ENCODE results near the gene CRYBA2.
A peak's percentile ranks its signal among the peaks of the same experiment; 100 is the strongest.

Gene CRYBA2

GRCh38 chr2:218995972-218996711, 2.9 kb upstream of the CRYBA2 start:
- Mint-ChIP-seq H3K36me3 (ENCODE audit: low read depth) (no peaks in the 10 kb centered on the region), H3K4me3 (peak overlapping the region in 2 of 3 experiments; percentile 36 to 61), H3K9me3 (peaks cover 5% of the 10 kb centered on the region), H3K27me3 (ENCODE audit: low read depth) (peaks cover 95% of the 10 kb centered on the region), H3K27ac (no peak overlapping the region), H3K4me1 (peaks cover 6% of the 10 kb centered on the region)
- TF ChIP-seq, protein P1, sequence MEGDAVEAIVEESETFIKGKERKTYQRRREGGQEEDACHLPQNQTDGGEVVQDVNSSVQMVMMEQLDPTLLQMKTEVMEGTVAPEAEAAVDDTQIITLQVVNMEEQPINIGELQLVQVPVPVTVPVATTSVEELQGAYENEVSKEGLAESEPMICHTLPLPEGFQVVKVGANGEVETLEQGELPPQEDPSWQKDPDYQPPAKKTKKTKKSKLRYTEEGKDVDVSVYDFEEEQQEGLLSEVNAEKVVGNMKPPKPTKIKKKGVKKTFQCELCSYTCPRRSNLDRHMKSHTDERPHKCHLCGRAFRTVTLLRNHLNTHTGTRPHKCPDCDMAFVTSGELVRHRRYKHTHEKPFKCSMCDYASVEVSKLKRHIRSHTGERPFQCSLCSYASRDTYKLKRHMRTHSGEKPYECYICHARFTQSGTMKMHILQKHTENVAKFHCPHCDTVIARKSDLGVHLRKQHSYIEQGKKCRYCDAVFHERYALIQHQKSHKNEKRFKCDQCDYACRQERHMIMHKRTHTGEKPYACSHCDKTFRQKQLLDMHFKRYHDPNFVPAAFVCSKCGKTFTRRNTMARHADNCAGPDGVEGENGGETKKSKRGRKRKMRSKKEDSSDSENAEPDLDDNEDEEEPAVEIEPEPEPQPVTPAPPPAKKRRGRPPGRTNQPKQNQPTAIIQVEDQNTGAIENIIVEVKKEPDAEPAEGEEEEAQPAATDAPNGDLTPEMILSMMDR (IDR thresholded peaks at IDR 0.05; ENCODE audit: unreplicated experiment in 3 of 3): peak; percentile 83 to 87 (median 86)

DNA sequence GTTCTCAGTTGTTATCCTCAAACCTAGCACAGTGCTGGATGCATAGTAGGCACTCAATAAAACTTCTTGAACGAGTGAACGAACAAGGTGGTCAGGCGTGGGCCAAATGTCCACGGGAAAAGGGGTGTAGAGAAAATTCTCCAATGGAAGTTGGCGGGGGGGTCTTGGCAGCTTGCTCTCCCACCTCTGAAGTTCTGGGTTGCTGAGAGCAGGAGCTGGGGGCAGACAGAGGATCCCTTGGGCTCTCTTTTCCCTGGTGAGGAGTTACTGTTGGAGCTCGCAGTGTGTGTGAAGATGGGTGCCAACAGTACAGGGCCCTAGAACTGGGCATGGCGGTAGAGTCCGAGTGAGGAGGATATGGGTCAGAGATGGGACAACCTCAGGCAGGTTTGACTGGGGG, 2.3 kb upstream of the CRYBA2 start:
- Mint-ChIP-seq H3K27ac (no peak overlapping the region), H3K4me3 (peak overlapping the region; percentile 25 to 43 (median 31)), H3K9me3 (peaks cover 5% of the 10 kb centered on the region), H3K27me3 (ENCODE audit: low read depth) (peaks cover 95% of the 10 kb centered on the region), H3K36me3 (ENCODE audit: low read depth) (no peaks in the 10 kb centered on the region), H3K4me1 (peaks cover 6% of the 10 kb centered on the region)
- TF ChIP-seq, protein P1 (IDR thresholded peaks at IDR 0.05; ENCODE audit: unreplicated experiment in 3 of 3): no peak

DNA sequence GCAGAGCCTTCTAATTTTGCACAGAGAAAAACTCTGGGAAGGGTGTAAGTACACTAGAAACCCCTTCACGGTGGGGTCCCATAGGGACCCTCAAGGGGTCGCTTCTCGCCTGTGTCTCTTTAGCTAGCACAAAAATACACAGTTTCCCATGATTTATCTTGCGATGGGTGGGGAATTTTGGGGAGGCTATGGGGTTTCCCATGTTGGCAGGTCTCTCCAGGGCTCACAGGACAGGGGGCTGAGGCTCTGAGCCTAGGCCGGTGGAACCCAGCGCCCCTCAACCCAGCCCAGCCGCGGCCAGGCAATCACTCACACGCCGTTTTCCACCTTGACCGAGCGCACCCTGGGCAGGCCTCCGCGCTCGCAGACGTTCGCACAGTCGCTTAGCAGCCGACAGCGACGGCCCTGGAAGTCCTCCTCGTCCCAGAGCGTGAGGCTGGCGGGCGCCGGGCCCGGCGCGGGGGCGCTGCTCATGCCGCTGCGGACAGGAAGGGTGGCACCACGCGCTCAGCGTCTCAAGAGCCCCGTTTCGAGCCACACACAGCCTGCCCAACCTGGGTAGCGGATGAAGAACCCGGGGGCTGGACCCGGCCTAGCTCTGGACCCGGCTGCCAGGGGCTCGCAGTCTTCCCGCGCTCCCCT, 398 bp downstream of the CRYBA2 start:
- TF ChIP-seq, protein P1 (IDR thresholded peaks at IDR 0.05; ENCODE audit: unreplicated experiment in 3 of 3): no peak
- Mint-ChIP-seq H3K4me1 (no peaks in the 10 kb centered on the region), H3K9me3 (peaks cover 5% of the 10 kb centered on the region), H3K27ac (no peak overlapping the region), H3K27me3 (ENCODE audit: low read depth) (peaks cover 95% of the 10 kb centered on the region), H3K36me3 (ENCODE audit: low read depth) (no peaks in the 10 kb centered on the region), H3K4me3 (no peak overlapping the region)

DNA sequence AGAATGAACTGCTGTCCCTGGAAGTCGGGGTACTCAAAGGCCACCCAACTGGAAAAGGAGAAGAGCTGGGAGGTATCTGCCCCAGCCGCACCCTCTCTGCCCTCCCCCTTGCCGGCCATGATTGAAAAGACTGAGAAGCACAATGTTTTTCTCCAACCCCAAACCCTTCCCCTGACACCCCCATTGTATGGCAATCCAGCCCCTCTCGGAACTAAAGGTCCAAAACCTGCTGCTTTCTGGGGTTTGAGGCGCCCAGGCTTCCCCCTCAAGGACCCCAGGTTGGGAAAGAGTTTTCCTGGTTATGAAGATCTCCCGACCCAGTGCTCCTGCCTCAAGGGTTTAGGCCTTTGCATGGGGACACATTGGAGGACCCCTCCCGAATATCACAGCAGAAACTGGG, 1.0 kb downstream of the CRYBA2 start:
- H3K36me3 Mint-ChIP-seq (ENCODE audit: low read depth): no peaks in the 10 kb centered on the region
- H3K9me3 Mint-ChIP-seq: peaks cover 7% of the 10 kb centered on the region
- H3K27ac Mint-ChIP-seq: no peak overlapping the region
- H3K27me3 Mint-ChIP-seq (ENCODE audit: low read depth): peaks cover 95% of the 10 kb centered on the region
- TF ChIP-seq, protein P1 (IDR thresholded peaks at IDR 0.05; ENCODE audit: unreplicated experiment in 3 of 3): no peak
- no peaks in the 10 kb centered on the region for H3K4me1 Mint-ChIP-seq
- peak overlapping the region in 1 of 3 experiments; percentile 8 for H3K4me3 Mint-ChIP-seq

DNA sequence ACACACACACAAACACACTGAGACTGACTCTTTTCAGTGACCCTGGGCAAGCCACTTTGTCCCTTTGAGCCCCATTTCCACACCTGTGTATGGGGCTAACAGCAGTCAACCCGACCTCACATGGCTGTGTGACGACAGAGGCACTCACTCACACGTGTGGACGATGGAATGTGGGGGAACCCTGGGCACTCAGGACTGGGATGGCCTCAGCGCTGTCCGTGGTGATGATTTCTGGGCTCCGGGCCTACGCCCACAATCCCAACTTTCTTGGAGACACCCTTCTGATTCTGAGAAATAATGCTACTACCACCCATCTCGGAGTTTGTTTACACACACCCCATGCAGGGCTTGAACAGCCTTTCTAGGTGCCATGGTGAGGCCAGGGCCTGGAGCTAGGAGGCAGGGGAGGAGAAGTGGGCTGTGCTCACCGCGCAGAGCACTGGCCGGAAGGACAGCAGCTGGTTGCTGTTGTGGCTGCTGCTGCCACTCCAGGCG, 1.5 kb downstream of the CRYBA2 start:
- Mint-ChIP-seq H3K4me1 (no peaks in the 10 kb centered on the region), H3K27ac (no peak overlapping the region), H3K9me3 (peaks cover 7% of the 10 kb centered on the region), H3K36me3 (ENCODE audit: low read depth) (no peaks in the 10 kb centered on the region), H3K4me3 (peak overlapping the region in 2 of 3 experiments; percentile 8 to 29), H3K27me3 (ENCODE audit: low read depth) (peaks cover 95% of the 10 kb centered on the region)
- TF ChIP-seq, protein P1 (IDR thresholded peaks at IDR 0.05; ENCODE audit: unreplicated experiment in 3 of 3): no peak
